ENCODE data around the gene SLC9A2. TPM values are rescaled to one million over a fixed set of nuclear protein-coding genes. Genes with fewer than 3 reads are reported as not detected.

The SLC9A2 gene
- total and polyA plus RNA-seq, 2 donors (not counting 1 experiment from before 2014, with no cell fraction given) = not detected

GRCh38 chr2:102698369-102699111, 79.2 kb downstream of the SLC9A2 start:
- H3K4me2 ChIP-seq (replicated peaks; ENCODE audit: low read depth, low read length, poor library complexity, severe bottlenecking) = no peak overlapping the region
- H3K27me3 ChIP-seq (replicated peaks in 1 of 4; ENCODE audit: control extremely low read depth in 1 of 4, control insufficient read depth in 3 of 4, insufficient read depth in 4 of 4, low read length in 3 of 4) = no peaks in the 10 kb centered on the region
- no peaks in the 10 kb centered on the region for H3K79me2 ChIP-seq (ENCODE audit: control insufficient read depth, insufficient read depth, low read length)
- WGBS (ENCODE audit: insufficient coverage) = 91% methylated on average over 4 of the region's 6 CpGs
- no peak overlapping the region for H3K27ac ChIP-seq (ENCODE audit: low read length in 2 of 2)
- H3K9me3 ChIP-seq (ENCODE audit: control extremely low read depth in 1 of 3, control insufficient read depth in 2 of 3, insufficient read depth in 1 of 3, low read length in 2 of 3) = no peaks in the 10 kb centered on the region
- Mint-ChIP-seq H3K27ac (no peak overlapping the region), H3K27me3 (peaks cover 8% of the 10 kb centered on the region), H3K9me3 (ENCODE audit: insufficient read depth) (no peaks in the 10 kb centered on the region), H3K4me3 (no peak overlapping the region), H3K4me1 (no peaks in the 10 kb centered on the region)
- intact Hi-C loops (cut with micrococcal nuclease) = no loop called here
- POLR2A ChIA-PET = no interaction called here
- no peak for TF ChIP-seq CTCF (IDR thresholded peaks at IDR 0.05)
- no peak for TF ChIP-seq EZH2 (IDR thresholded peaks at IDR 0.05; ENCODE audit: borderline replicate concordance, insufficient read depth, low read depth, low read length, poor library complexity, severe bottlenecking)
- DNase-seq (no peak), ATAC-seq (ENCODE audit: low read depth) (no peak)
- no peak overlapping the region for H3K9ac ChIP-seq (ENCODE audit: low read length)
- CTCF ChIA-PET = no interaction called here
- no peaks in the 10 kb centered on the region for H4K20me1 ChIP-seq (ENCODE audit: control insufficient read depth, insufficient read depth, low read length, poor library complexity, severe bottlenecking)
- H3K4me3 ChIP-seq (ENCODE audit: control extremely low read depth in 1 of 5, extremely low read depth in 1 of 5, insufficient read depth in 1 of 5, low read depth in 2 of 5, low read length in 4 of 5) = no peak overlapping the region
- H3K4me1 ChIP-seq (ENCODE audit: control insufficient read depth in 2 of 2, insufficient read depth in 2 of 2, low read length in 2 of 2) = no peaks in the 10 kb centered on the region
- H2AFZ ChIP-seq (ENCODE audit: insufficient read depth, low read depth, low read length, poor library complexity, severe bottlenecking) = no peak overlapping the region
- no peaks in the 10 kb centered on the region for H3K36me3 ChIP-seq (replicated peaks in 1 of 2; ENCODE audit: control extremely low read depth in 1 of 2, control insufficient read depth in 1 of 2, extremely low read depth in 1 of 2, insufficient read depth in 2 of 2, low read length in 1 of 2)

- Mint-ChIP-seq H3K9me3 (ENCODE audit: insufficient read depth) (no peaks in the 10 kb centered on the region), H3K27me3 (peaks cover 18% of the 10 kb centered on the region), H3K27ac (no peak overlapping the region), H3K4me1 (no peaks in the 10 kb centered on the region), H3K4me3 (no peak overlapping the region)
- no peaks in the 10 kb centered on the region for H3K79me2 ChIP-seq (ENCODE audit: control insufficient read depth, insufficient read depth, low read length)
- H3K9me3 ChIP-seq (ENCODE audit: control extremely low read depth in 1 of 3, control insufficient read depth in 2 of 3, insufficient read depth in 1 of 3, low read length in 2 of 3) = no peaks in the 10 kb centered on the region
- no peak overlapping the region for H3K9ac ChIP-seq (ENCODE audit: low read length)
- no peak overlapping the region for H3K4me3 ChIP-seq (ENCODE audit: control extremely low read depth in 1 of 5, extremely low read depth in 1 of 5, insufficient read depth in 1 of 5, low read depth in 2 of 5, low read length in 4 of 5)
- TF ChIP-seq EZH2 (IDR thresholded peaks at IDR 0.05; ENCODE audit: borderline replicate concordance, insufficient read depth, low read depth, low read length, poor library complexity, severe bottlenecking) (no peak), CTCF (IDR thresholded peaks at IDR 0.05) (no peak)
- CTCF ChIA-PET = interaction anchor here (0.7 to 1.2 kb wide), 4 partner anchors 59 to 230 kb away, joined by 3 to 4 read pairs (median 4); partner anchors contain the start of genes SLC9A4 and TMEM182
- POLR2A ChIA-PET = no interaction called here
- no peak for DNase-seq
- ATAC-seq (ENCODE audit: low read depth) = no peak
- H2AFZ ChIP-seq (ENCODE audit: insufficient read depth, low read depth, low read length, poor library complexity, severe bottlenecking) = no peak overlapping the region
- H3K4me2 ChIP-seq (replicated peaks; ENCODE audit: low read depth, low read length, poor library complexity, severe bottlenecking) = no peak overlapping the region
- no peaks in the 10 kb centered on the region for H4K20me1 ChIP-seq (ENCODE audit: control insufficient read depth, insufficient read depth, low read length, poor library complexity, severe bottlenecking)
- intact Hi-C loops (cut with micrococcal nuclease) = loop anchor here (2.0 kb wide), 1 partner anchor 231 kb away; the partner anchor contains the start of gene SLC9A4
- H3K27me3 ChIP-seq (replicated peaks in 1 of 4; ENCODE audit: control extremely low read depth in 1 of 4, control insufficient read depth in 3 of 4, insufficient read depth in 4 of 4, low read length in 3 of 4) = peaks cover 0 to 7% (median 1%) of the 10 kb centered on the region in 4 experiments
- no peaks in the 10 kb centered on the region for H3K36me3 ChIP-seq (replicated peaks in 1 of 2; ENCODE audit: control extremely low read depth in 1 of 2, control insufficient read depth in 1 of 2, extremely low read depth in 1 of 2, insufficient read depth in 2 of 2, low read length in 1 of 2)
- H3K4me1 ChIP-seq (ENCODE audit: control insufficient read depth in 2 of 2, insufficient read depth in 2 of 2, low read length in 2 of 2) = no peaks in the 10 kb centered on the region
- H3K27ac ChIP-seq (ENCODE audit: low read length in 2 of 2) = no peak overlapping the region
- no CpG with 5 or more reads among the region's 2 CpGs for WGBS (ENCODE audit: insufficient coverage)
Observed at GRCh38 chr2:102703305-102703704, 84.0 kb downstream of the SLC9A2 start.

All from B cell (primary cell).